H1 (cell line): ENCODE results near the gene DHRS7B. TPM values are rescaled to one million over a fixed set of nuclear protein-coding genes. Genes with fewer than 3 reads are reported as not detected.

Source experiments
- GABPA ChIP-seq: IDR thresholded peaks from 2 replicates; pipeline ENCODE4 v1.6.1; 2011; ENCODE audit warnings: mild to moderate bottlenecking, low read length, moderate library complexity, borderline replicate concordance; ENCODE audit not compliant: insufficient read depth
- RXRA ChIP-seq: IDR thresholded peaks from 2 replicates; pipeline ENCODE4 v1.6.1; 2011; ENCODE audit warnings: low read depth, mild to moderate bottlenecking, low read length, moderate library complexity; ENCODE audit not compliant: insufficient read depth
- TAF7 ChIP-seq: optimal IDR thresholded peaks from 2 replicates; pipeline ENCODE3; 2011; ENCODE audit warnings: low read depth, mild to moderate bottlenecking, inconsistent platforms, low read length, moderate library complexity, borderline replicate concordance
- polyA plus RNA-seq, 7 experiments: library from polyadenylated mRNA; depleted of rRNA in 3 of 7; stranded (reverse) in 5 of 7; unstranded in 2 of 7; fragments of >200 nt in 5 of 7; fragments of 200-250 nt in 2 of 7; gene quantifications; 1 replicate in 5 of 7; 2 replicates in 1 of 7; 4 replicates in 1 of 7; pipeline versions ENCODE4 v1.2.1 to v1.2.3, GENCODE V29; 2011 to 2013; ENCODE audit warnings: missing spikeins in 2 of 7, mixed read lengths in 2 of 7
- total RNA-seq: library from RNA; stranded (reverse); fragmentation: NEBNext Ultra II Directional; extraction: Animal tissue kit (Norgen Biotek cat#: 25700); gene quantifications from 2 replicates; pipeline ENCODE4 v1.2.1, GENCODE V29; 2021

Gene DHRS7B
- total and polyA plus RNA-seq, 2 of the 8 experiments (the other 6 are each of a cell fraction or from before 2014, with no cell fraction given), result 11.0 to 27.9 TPM

DNA sequence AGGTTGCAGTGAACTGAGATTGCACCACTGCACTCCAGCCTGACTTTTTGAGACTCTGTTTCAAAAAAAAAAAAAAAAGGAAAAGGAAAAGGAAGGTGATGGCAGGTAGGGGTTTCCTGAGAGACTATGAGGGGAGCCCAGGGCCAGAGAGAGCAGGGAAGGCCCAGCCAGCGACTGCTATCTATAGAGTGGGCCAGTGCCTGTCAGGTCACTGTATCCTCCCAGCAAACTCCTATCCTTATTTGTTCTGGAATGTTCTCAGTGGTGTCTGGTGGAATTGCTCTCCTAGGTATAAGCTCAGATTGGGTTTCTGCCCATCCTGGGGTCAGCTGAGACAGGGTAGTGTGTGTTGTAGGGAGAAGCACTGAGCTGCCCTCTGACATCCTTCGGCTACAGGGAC lies 102.1 kb downstream of the DHRS7B start (continued):
- TF ChIP-seq GABPA, result no peak
- no peak for TF ChIP-seq TAF7
- no peak for TF ChIP-seq RXRA
- TF ChIP-seq, all 59 proteins: peak for 0
